Right ventricle myocardium inferior (tissue), 1 donor: ENCODE data around the gene EEF1B2. TPM values are rescaled to one million over a fixed set of nuclear protein-coding genes. Genes with fewer than 3 reads are reported as not detected.
"Not testable (repeated sequence)": the region's sequence is repeated elsewhere in the genome, so short reads cannot be mapped to it uniquely, and the experiment has no call there.

Experiments
- ATAC-seq: fragments of 200-7000 bp; cut with Tn5 transposase; one replicate; pipeline ENCODE4 v1.9.1; 2020; ENCODE audit warnings: mild to moderate bottlenecking, moderate library complexity
- DNase-seq: peaks from one replicate; pipeline ENCODE4 v3.0.0; 2021; ENCODE audit errors: missing footprints
- intact Hi-C: fragments of 100-400 bp; cut with DNase I; formaldehyde crosslinking; loops from one replicate; pipeline ENCODE4 v1.11.0; 2022
- long read RNA-seq: library from polyadenylated mRNA; unstranded; transcript quantifications from one replicate; pipeline ENCODE4 v2.0.0, GENCODE V29; 2021
- total RNA-seq: library from RNA; stranded (reverse); fragmentation: NEBNext Ultra II Directional; extraction: Animal tissue kit (Norgen Biotek cat#: 25700); gene quantifications from one replicate; pipeline ENCODE4 v1.2.1, GENCODE V29; 2021
- donor health status: DM: no; HTN: yes; CAD: no; lungs with severe emphysema.

EEF1B2 gene
- total RNA-seq, result 283 TPM
- long read RNA-seq, transcript EEF1B2-201 (7 exons, 844 nt), result minor isoform, 19 of 100 reads
- long read RNA-seq, transcript EEF1B2-203 (6 exons, 1,098 nt), result major isoform, 71 of 100 reads
- long read RNA-seq, transcript EEF1B2-202 (7 exons, 880 nt), result minor isoform, 5 of 100 reads
- long read RNA-seq, partial matches to known transcripts, result 1 of 100 reads
- long read RNA-seq, other reads (novel, unspliced or antisense), result 3 of 100 reads

- peak; percentile 99 for DNase-seq
- peak; percentile 97 for ATAC-seq
- intact Hi-C loops, result loop anchor here (5.0 to 10.0 kb wide), 3 partner anchors 72 to 283 kb away; partner anchors contain the start of genes ADAM23 and INO80D
These were observed at the start of gene EEF1B2, which contains the start of gene NDUFS1 for GRCh38 chr2:206159346-206160124. Gene EEF1B2 (plus strand): TSS chr2:206159895. CDS start chr2:206159980, 85 bp downstream. Gene NDUFS1 (minus strand): TSS chr2:206159444. CDS start chr2:206153678, 5,766 bp downstream.

GRCh38 chr2:206112108-206112507 is 47.6 kb upstream of the EEF1B2 start:
- DNase-seq (no peak), ATAC-seq (no peak)
- intact Hi-C loops, result no loop called here

GRCh38 chr2:206112846-206113547 is 46.7 kb upstream of the EEF1B2 start:
- intact Hi-C loops, result no loop called here
- no peak for ATAC-seq
- no peak for DNase-seq

GRCh38 chr2:206115026-206115578 is 44.6 kb upstream of the EEF1B2 start:
- intact Hi-C loops, result no loop called here
- DNase-seq (no peak), ATAC-seq (no peak)

GRCh38 chr2:206116278-206116677 is 43.4 kb upstream of the EEF1B2 start:
- intact Hi-C loops, result no loop called here
- DNase-seq (no peak), ATAC-seq (no peak)

- ATAC-seq, DNase-seq, intact Hi-C loops: not testable (repeated sequence)
These were observed 37.1 kb upstream of the EEF1B2 start for GRCh38 chr2:206122569-206122968.

GRCh38 chr2:206125901-206126300 is 33.8 kb upstream of the EEF1B2 start:
- ATAC-seq (no peak), DNase-seq (no peak)
- intact Hi-C loops, result no loop called here

- ATAC-seq (no peak), DNase-seq (no peak)
- intact Hi-C loops, result no loop called here
These were observed 32.0 kb upstream of the EEF1B2 start for GRCh38 chr2:206127656-206128055.

GRCh38 chr2:206143451-206143850 is 16.2 kb upstream of the EEF1B2 start:
- DNase-seq, result no peak
- ATAC-seq, result no peak
- intact Hi-C loops, result no loop called here

- intact Hi-C loops, result no loop called here
- no peak for ATAC-seq
- DNase-seq, result no peak
These were observed 15.3 kb upstream of the EEF1B2 start for GRCh38 chr2:206144383-206144782.

GRCh38 chr2:206145665-206146064 is 14.0 kb upstream of the EEF1B2 start:
- no peak for ATAC-seq
- DNase-seq, result no peak
- intact Hi-C loops, result no loop called here

GRCh38 chr2:206149330-206149729 is 10.4 kb upstream of the EEF1B2 start:
- intact Hi-C loops, result no loop called here
- no peak for ATAC-seq

GRCh38 chr2:206150168-206150567 is 9.5 kb upstream of the EEF1B2 start:
- no peak for DNase-seq
- intact Hi-C loops, result no loop called here
- no peak for ATAC-seq

More at GRCh38 chr2:206149330-206149729, 10.4 kb upstream of the EEF1B2 start:
- no peak for DNase-seq

- no peak for ATAC-seq
- intact Hi-C loops, result no loop called here
- no peak for DNase-seq
These were observed 9.1 kb upstream of the EEF1B2 start for GRCh38 chr2:206150631-206151030.

- intact Hi-C loops, result no loop called here
- ATAC-seq, result peak; percentile 54
- no peak for DNase-seq
These were observed 5.5 kb upstream of the EEF1B2 start for GRCh38 chr2:206154197-206154596.

- DNase-seq, ATAC-seq: not testable (repeated sequence)
- intact Hi-C loops, result loop anchor here (5.0 kb wide), 1 partner anchor 70 kb away; the partner anchor contains the start of gene INO80D
These were observed 2.7 kb upstream of the EEF1B2 start for GRCh38 chr2:206157014-206157413.

GRCh38 chr2:206158563-206159345 is 941 bp upstream of the EEF1B2 start:
- no peak for DNase-seq
- ATAC-seq, result peak; percentile 25
- intact Hi-C loops, result loop anchor here (5.0 kb wide), 1 partner anchor 71 kb away; the partner anchor contains the start of gene INO80D

GRCh38 chr2:206160125-206160806 is 571 bp downstream of the EEF1B2 start:
- ATAC-seq, result peak; percentile 42
- DNase-seq, result peak; percentile 70
- intact Hi-C loops, result loop anchor here (5.0 to 10.0 kb wide), 2 partner anchors 105 to 282 kb away; partner anchors contain the start of gene ADAM23
